ENCODE results near the gene FBXO4.

FBXO4 gene

GRCh38 chr5:41924872-41925554, at the start of gene FBXO4:
FBXO4 (plus strand) TSS chr5:41925281; CDS start chr5:41925310, 29 bp downstream.
- H3K4me3 ChIP-seq (ENCODE audit: low read length) = peak within 1 kb of the TSS; percentile 82
- TF ChIP-seq ZNF274 (IDR thresholded peaks at IDR 0.05; ENCODE audit: low read depth, low read length) = no peak

GRCh38 chr5:41876678-41877077, 48.4 kb upstream of the FBXO4 start:
- TF ChIP-seq ZNF274 (IDR thresholded peaks at IDR 0.05; ENCODE audit: low read depth, low read length) = no peak

GRCh38 chr5:41877408-41877807, 47.7 kb upstream of the FBXO4 start:
- H3K4me3 ChIP-seq (ENCODE audit: low read length) = no peak overlapping the region
- TF ChIP-seq ZNF274 (IDR thresholded peaks at IDR 0.05; ENCODE audit: low read depth, low read length) = no peak

More at GRCh38 chr5:41876678-41877077, 48.4 kb upstream of the FBXO4 start:
- no peak overlapping the region for H3K4me3 ChIP-seq (ENCODE audit: low read length)

- no peak for TF ChIP-seq ZNF274 (IDR thresholded peaks at IDR 0.05; ENCODE audit: low read depth, low read length)
- H3K4me3 ChIP-seq (ENCODE audit: low read length) = no peak overlapping the region
Measured at GRCh38 chr5:41878173-41878572, 46.9 kb upstream of the FBXO4 start.

- TF ChIP-seq ZNF274 (IDR thresholded peaks at IDR 0.05; ENCODE audit: low read depth, low read length) = no peak
- no peak overlapping the region for H3K4me3 ChIP-seq (ENCODE audit: low read length)
Measured at GRCh38 chr5:41878643-41879478, 46.2 kb upstream of the FBXO4 start.

- H3K4me3 ChIP-seq (ENCODE audit: low read length) = no peak overlapping the region
- TF ChIP-seq ZNF274 (IDR thresholded peaks at IDR 0.05; ENCODE audit: low read depth, low read length) = no peak
Measured at GRCh38 chr5:41882765-41883164, 42.3 kb upstream of the FBXO4 start.

GRCh38 chr5:41883243-41883642, 41.8 kb upstream of the FBXO4 start:
- no peak for TF ChIP-seq ZNF274 (IDR thresholded peaks at IDR 0.05; ENCODE audit: low read depth, low read length)
- H3K4me3 ChIP-seq (ENCODE audit: low read length) = no peak overlapping the region

GRCh38 chr5:41883936-41884335, 41.1 kb upstream of the FBXO4 start:
- no peak overlapping the region for H3K4me3 ChIP-seq (ENCODE audit: low read length)
- TF ChIP-seq ZNF274 (IDR thresholded peaks at IDR 0.05; ENCODE audit: low read depth, low read length) = no peak

- no peak overlapping the region for H3K4me3 ChIP-seq (ENCODE audit: low read length)
- no peak for TF ChIP-seq ZNF274 (IDR thresholded peaks at IDR 0.05; ENCODE audit: low read depth, low read length)
Measured at GRCh38 chr5:41885286-41885685, 39.8 kb upstream of the FBXO4 start.

- TF ChIP-seq ZNF274 (IDR thresholded peaks at IDR 0.05; ENCODE audit: low read depth, low read length) = no peak
- H3K4me3 ChIP-seq (ENCODE audit: low read length) = no peak overlapping the region
Measured at GRCh38 chr5:41891066-41891707, 33.9 kb upstream of the FBXO4 start.

- H3K4me3 ChIP-seq (ENCODE audit: low read length) = no peak overlapping the region
- no peak for TF ChIP-seq ZNF274 (IDR thresholded peaks at IDR 0.05; ENCODE audit: low read depth, low read length)
Measured at GRCh38 chr5:41892031-41892430, 33.0 kb upstream of the FBXO4 start.

- TF ChIP-seq ZNF274 (IDR thresholded peaks at IDR 0.05; ENCODE audit: low read depth, low read length) = no peak
- H3K4me3 ChIP-seq (ENCODE audit: low read length) = no peak overlapping the region
Measured at GRCh38 chr5:41893074-41893851, 31.8 kb upstream of the FBXO4 start.

GRCh38 chr5:41896230-41896629, 28.9 kb upstream of the FBXO4 start:
- TF ChIP-seq ZNF274 (IDR thresholded peaks at IDR 0.05; ENCODE audit: low read depth, low read length) = no peak
- no peak overlapping the region for H3K4me3 ChIP-seq (ENCODE audit: low read length)

- no peak for TF ChIP-seq ZNF274 (IDR thresholded peaks at IDR 0.05; ENCODE audit: low read depth, low read length)
- peak overlapping the region; percentile 87 for H3K4me3 ChIP-seq (ENCODE audit: low read length)
Measured at GRCh38 chr5:41903382-41903891, 21.6 kb upstream of the FBXO4 start.
